Osteoblast (primary cell): ENCODE data around the gene MYL4. TPM values are rescaled to one million over a fixed set of nuclear protein-coding genes. Genes with fewer than 3 reads are reported as not detected.

ENCODE experiments used
- DNase-seq: peaks from one replicate; pipeline ENCODE4 v3.0.0; 2011; ENCODE audit warnings: low spot score, mixed read lengths; ENCODE audit not compliant: insufficient read length; ENCODE audit errors: missing footprints
- H2AFZ ChIP-seq: 2 replicates; pipeline ENCODE4 v1.6.0; 2011; ENCODE audit warnings: mild to moderate bottlenecking, low read length
- H3K27ac ChIP-seq: 2 replicates; pipeline ENCODE4 v1.5.1; 2011; ENCODE audit warnings: mild to moderate bottlenecking, low read depth, low read length, moderate library complexity
- H3K27me3 ChIP-seq: 2 replicates; pipeline ENCODE4 v1.6.0; 2012; ENCODE audit warnings: mild to moderate bottlenecking, control low read depth, inconsistent platforms, low read length, moderate library complexity; ENCODE audit not compliant: insufficient read depth
- H3K36me3 ChIP-seq: 2 replicates; pipeline ENCODE4 v1.5.1; 2011; ENCODE audit warnings: mild to moderate bottlenecking, low read length, control low read depth, moderate library complexity; ENCODE audit not compliant: insufficient read depth
- H3K4me1 ChIP-seq: 2 replicates; pipeline ENCODE4 v1.5.1; 2011; ENCODE audit warnings: mild to moderate bottlenecking, low read length, control low read depth, moderate library complexity; ENCODE audit not compliant: insufficient read depth
- H3K4me2 ChIP-seq: 2 replicates; pipeline ENCODE4 v1.6.0; 2011; ENCODE audit warnings: mild to moderate bottlenecking, low read length; ENCODE audit not compliant: insufficient read depth
- H3K4me3 ChIP-seq: fragments of 200-600 bp; sonication (generic); 3 replicates; pipeline ENCODE4 v1.5.1; 2012; ENCODE audit warnings: mild to moderate bottlenecking, low read length, inconsistent platforms; ENCODE audit not compliant: insufficient read depth
- H3K79me2 ChIP-seq: 2 replicates; pipeline ENCODE4 v1.6.0; 2012; ENCODE audit warnings: mild to moderate bottlenecking, low read length, control low read depth, inconsistent platforms; ENCODE audit not compliant: insufficient read depth
- H3K9me3 ChIP-seq: 2 replicates; pipeline ENCODE4 v1.5.1; 2011; ENCODE audit warnings: low read depth, low read length, control low read depth
- H4K20me1 ChIP-seq: 2 replicates; pipeline ENCODE4 v1.6.0; 2012; ENCODE audit warnings: mild to moderate bottlenecking, low read length, control low read depth; ENCODE audit not compliant: insufficient read depth
- CTCF ChIP-seq: IDR thresholded peaks from 2 replicates; pipeline ENCODE4 v1.5.1; 2011; ENCODE audit warnings: mild to moderate bottlenecking, low read depth, low read length, moderate library complexity; ENCODE audit errors: extremely low read depth
- total RNA-seq: library from RNA; depleted of rRNA; stranded (reverse); fragments of >200 nt; gene quantifications from 2 replicates; pipeline ENCODE4 v1.2.3, GENCODE V29; 2012

Gene MYL4
- total RNA-seq, 1 donor: 0.72 TPM

- TF ChIP-seq CTCF: no peak
- H3K4me1 ChIP-seq: peaks cover 10% of the 10 kb centered on the region
- no peaks in the 10 kb centered on the region for H3K36me3 ChIP-seq
These were observed 41.7 kb downstream of the MYL4 start for GRCh38 chr17:47250855-47251254.

GRCh38 chr17:47251421-47251940 is 42.3 kb downstream of the MYL4 start:
- Histone ChIP-seq H3K4me3 (no peak overlapping the region), H4K20me1 (no peaks in the 10 kb centered on the region), H3K27ac (no peak overlapping the region), H3K4me1 (peaks cover 13% of the 10 kb centered on the region), H3K9me3 (no peaks in the 10 kb centered on the region), H3K36me3 (no peaks in the 10 kb centered on the region), H3K27me3 (no peaks in the 10 kb centered on the region), H3K4me2 (no peak overlapping the region), H3K79me2 (peaks cover 19% of the 10 kb centered on the region), H2AFZ (no peak overlapping the region)
- no peak for DNase-seq
- no peak for TF ChIP-seq CTCF

More at GRCh38 chr17:47250855-47251254, 41.7 kb downstream of the MYL4 start:
- Histone ChIP-seq H3K27ac (no peak overlapping the region), H3K4me2 (no peak overlapping the region), H3K4me3 (no peak overlapping the region), H3K79me2 (peaks cover 13% of the 10 kb centered on the region), H3K9me3 (no peaks in the 10 kb centered on the region), H2AFZ (no peak overlapping the region), H4K20me1 (no peaks in the 10 kb centered on the region), H3K27me3 (no peaks in the 10 kb centered on the region)
- DNase-seq: no peak

- no peak overlapping the region for H2AFZ ChIP-seq
- H3K4me2 ChIP-seq: no peak overlapping the region
- H3K79me2 ChIP-seq: peaks cover 25% of the 10 kb centered on the region
- peaks cover 20% of the 10 kb centered on the region for H3K4me1 ChIP-seq
- no peaks in the 10 kb centered on the region for H3K27me3 ChIP-seq
- no peaks in the 10 kb centered on the region for H3K9me3 ChIP-seq
- H3K36me3 ChIP-seq: no peaks in the 10 kb centered on the region
- no peak overlapping the region for H3K27ac ChIP-seq
- no peak overlapping the region for H3K4me3 ChIP-seq
- no peak for DNase-seq
- H4K20me1 ChIP-seq: no peaks in the 10 kb centered on the region
- TF ChIP-seq CTCF: no peak
These were observed 43.1 kb downstream of the MYL4 start for GRCh38 chr17:47252209-47252608.

GRCh38 chr17:47252766-47253512 is 43.8 kb downstream of the MYL4 start:
- DNase-seq: peak; percentile 72
- Histone ChIP-seq H3K27me3 (no peaks in the 10 kb centered on the region), H3K4me1 (peaks cover 27% of the 10 kb centered on the region), H3K79me2 (peaks cover 25% of the 10 kb centered on the region), H4K20me1 (no peaks in the 10 kb centered on the region), H3K36me3 (no peaks in the 10 kb centered on the region), H3K27ac (peak overlapping the region; percentile 38), H3K4me3 (peak overlapping the region; percentile 82), H3K9me3 (no peaks in the 10 kb centered on the region), H2AFZ (peak overlapping the region; percentile 82), H3K4me2 (peak overlapping the region; percentile 86)
- no peak for TF ChIP-seq CTCF
